ENCODE data around the gene ZNF462. TPM values are rescaled to one million over a fixed set of nuclear protein-coding genes. Genes with fewer than 3 reads are reported as not detected.

ZNF462 gene
- polyA plus RNA-seq, 3 donors: 21.3 to 25.9 (median 22.0) TPM

DNA sequence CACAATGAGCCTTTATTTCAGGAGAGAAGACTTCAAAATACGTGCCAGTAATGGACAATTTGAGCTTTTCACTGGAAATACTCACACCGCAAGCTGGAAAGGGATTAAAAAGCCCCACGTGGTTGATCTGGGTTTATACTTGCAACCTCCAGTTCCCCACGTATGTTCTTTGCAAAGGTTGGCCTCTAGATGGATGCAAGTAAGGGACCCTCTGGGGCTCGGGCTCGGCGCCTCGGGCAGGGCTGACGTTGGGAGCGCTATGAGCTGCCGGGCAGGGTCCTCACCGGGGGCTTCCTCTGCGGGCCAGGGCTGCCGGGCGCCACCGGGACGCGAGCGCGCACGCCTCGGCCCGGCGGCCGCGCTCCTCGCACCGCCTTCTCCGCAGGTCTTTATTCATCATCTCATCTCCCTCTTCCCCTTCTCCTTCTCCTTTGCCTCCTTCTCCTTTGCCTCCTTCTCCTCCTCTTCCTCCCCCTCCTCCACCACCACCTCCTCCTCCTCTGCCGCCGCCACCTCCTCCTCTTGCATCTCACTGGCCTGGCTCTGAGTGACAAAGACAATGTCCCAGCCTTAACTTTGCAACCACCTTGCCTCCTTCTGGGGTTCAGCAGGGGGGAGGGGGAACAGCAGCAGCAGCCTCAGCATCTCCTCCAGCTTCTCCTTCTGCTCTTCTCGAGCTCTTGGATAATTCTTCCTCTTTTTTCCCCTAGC, 701 bp upstream of the ZNF462 start:
- DNase-seq (ENCODE audit: low read depth in 3 of 3, low spot score in 2 of 3): peak in 1 of 3 donors; percentile 25

- DNase-seq (ENCODE audit: low read depth in 3 of 3, low spot score in 2 of 3): peak in 1 of 3 donors; percentile 51
Measured at GRCh38 chr9:106864373-106865143, 1.6 kb downstream of the ZNF462 start.

DNA sequence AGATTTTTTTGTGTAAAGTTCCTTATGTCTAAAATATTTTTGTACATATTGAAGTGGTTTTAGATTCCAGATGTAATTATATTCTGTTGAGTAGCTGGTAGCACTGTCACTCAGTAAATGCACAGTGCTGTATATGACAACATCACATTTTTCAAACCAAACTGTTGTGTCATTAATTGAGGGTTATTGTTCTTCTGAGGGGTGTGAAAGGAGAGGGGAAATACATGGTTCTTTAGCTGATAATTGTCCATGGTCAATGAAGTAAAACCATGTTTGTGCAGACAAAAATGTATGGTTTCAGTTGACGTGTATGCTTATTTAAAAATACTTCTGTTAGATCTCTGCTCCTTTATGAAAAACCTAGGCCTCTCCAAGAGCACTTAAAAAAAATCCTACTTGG, 3.3 kb downstream of the ZNF462 start:
- DNase-seq (ENCODE audit: low read depth in 3 of 3, low spot score in 2 of 3): no peak

DNA sequence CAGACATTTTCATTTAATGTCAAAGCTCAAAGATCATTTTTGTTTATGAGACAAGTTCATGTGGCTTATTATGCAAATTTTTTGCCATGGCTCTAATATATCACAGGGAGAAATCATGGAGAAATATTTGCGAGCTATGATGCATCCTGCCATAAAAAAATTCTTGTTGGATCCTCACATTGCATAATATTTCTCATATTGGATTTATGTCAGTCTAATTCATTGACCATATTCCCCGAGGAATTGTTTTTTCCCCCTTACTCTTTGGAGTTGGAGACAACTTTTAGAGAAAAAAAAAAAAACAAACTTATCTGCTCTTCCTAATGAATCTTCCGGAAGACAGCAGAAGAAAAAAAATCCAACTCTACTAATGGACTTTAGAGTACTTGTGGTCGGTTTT, 4.3 kb downstream of the ZNF462 start:
- DNase-seq (ENCODE audit: low read depth in 3 of 3, low spot score in 2 of 3): no peak

DNA sequence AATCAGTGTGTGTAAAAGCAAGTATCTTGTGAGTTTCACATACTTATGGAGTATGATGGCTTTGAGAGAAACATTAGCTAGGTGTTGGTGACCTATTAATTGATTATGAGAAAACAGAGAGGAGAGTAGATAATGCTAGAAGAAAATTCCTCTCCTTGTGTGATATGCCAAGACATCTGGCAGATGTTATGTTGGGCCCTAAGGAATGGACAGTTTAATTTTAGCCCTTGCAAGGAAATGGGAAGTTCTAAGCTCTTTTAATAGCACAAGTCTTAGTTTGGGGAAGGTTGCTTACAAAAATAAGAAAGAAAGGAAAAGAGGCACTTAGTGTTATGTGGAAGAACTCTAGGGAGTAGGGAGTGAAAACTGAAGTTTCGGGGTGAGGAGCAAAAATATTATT, 5.1 kb downstream of the ZNF462 start:
- DNase-seq (ENCODE audit: low read depth in 3 of 3, low spot score in 2 of 3): no peak

- no peak for DNase-seq (ENCODE audit: low read depth in 3 of 3, low spot score in 2 of 3)
Measured at GRCh38 chr9:106868565-106868964, 5.6 kb downstream of the ZNF462 start.

DNA sequence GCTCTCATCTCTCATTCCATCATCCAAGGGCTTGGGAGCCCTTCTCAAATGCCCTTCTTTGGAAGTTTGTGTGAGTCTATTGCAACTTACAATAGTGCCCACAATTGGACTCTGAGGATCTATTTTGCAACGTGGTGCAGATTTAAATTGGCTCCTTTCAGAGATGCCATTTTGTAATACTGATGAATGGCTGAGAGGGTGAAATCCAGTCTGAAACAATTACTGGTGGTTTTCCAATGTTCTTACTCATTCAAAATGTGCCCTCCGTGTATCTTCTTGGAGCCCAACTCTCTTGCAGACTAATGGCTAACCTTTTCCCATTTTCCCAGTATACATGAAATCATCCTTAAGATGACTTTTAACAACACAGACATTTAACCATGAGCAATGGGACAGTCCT, 6.1 kb downstream of the ZNF462 start:
- no peak for DNase-seq (ENCODE audit: low read depth in 3 of 3, low spot score in 2 of 3)

- no peak for DNase-seq (ENCODE audit: low read depth in 3 of 3, low spot score in 2 of 3)
Measured at GRCh38 chr9:106869458-106869857, 6.5 kb downstream of the ZNF462 start.

DNA sequence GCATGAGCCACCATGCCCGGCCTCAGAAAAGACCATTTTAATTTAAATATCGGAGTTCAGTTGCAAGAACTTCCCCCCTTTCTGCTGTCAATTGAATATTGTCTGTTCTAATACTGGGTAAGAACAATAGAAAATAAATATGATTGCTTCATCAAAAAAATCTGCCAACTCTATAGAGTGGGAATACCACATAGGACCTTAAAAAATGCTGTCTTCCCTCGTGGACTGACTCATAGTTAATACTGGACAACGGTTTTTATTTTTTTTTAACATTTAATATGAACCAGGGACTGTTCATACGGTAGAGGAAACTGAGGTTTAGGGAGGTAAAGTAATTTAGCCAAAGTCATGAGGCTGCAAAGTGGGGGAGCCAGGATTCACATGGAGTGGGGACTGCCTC, 9.7 kb downstream of the ZNF462 start:
- DNase-seq (ENCODE audit: low read depth in 3 of 3, low spot score in 2 of 3): no peak

- DNase-seq (ENCODE audit: low read depth in 3 of 3, low spot score in 2 of 3): no peak
Measured at GRCh38 chr9:106874031-106874430, 11.1 kb downstream of the ZNF462 start.

DNA sequence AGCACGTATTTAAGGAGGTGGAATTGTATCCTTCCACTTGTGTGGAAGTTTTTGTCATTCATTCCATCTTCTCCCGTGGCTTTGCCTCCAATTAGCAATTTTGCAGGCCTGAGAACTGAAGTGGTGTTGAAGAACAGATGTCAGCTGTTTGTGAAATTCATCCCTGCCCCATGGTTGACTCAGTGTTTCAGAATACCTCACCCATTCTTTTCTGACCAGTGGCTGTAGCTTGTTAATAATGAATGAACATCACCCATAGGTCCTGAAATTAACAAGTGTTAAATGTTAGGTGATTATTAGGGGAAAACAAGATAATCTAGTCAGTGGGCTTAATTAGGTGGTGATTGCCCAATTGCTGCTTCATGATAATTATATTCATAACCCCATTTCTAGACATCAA, 11.7 kb downstream of the ZNF462 start:
- DNase-seq (ENCODE audit: low read depth in 3 of 3, low spot score in 2 of 3): no peak

DNA sequence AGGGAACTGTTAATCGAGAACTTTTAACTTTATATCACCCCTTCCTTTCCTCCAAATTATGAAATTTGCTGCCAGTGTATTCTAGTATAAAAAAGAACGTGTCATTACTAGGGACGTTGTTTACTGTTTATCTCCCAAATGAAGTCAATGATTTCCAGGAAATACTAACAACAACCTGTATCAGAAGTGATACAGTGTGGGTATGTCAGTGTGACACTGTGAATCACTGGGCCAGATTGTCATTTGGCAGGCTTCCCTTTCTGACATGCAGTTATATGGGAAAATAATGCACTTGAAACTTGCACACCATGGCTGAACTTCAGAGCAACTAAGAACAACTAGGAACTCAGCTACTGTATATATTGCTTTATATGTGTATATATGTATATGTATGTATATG, 12.6 kb downstream of the ZNF462 start:
- no peak for DNase-seq (ENCODE audit: low read depth in 3 of 3, low spot score in 2 of 3)

DNA sequence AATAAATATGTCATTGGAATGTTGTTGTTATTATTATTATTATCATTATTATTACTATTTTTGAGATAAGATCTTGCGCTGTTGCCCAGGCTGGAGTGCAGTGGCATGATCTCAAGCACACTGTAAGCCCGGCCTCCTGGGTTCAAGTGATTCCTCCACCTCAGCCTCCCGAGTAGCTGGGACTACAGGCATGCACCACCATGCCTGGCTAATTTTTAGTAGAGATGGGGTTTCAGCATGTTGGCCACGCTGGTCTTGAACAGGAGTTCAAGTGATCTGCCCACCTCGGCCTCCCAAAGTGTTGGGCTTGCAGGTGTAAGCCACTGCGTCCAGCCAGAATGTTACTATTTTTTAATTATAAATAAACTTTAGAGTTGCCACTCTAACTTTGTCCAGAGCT, 14.4 kb downstream of the ZNF462 start:
- no peak for DNase-seq (ENCODE audit: low read depth in 3 of 3, low spot score in 2 of 3)

- no peak for DNase-seq (ENCODE audit: low read depth in 3 of 3, low spot score in 2 of 3)
Measured at GRCh38 chr9:106878081-106878837, 15.3 kb downstream of the ZNF462 start.

DNA sequence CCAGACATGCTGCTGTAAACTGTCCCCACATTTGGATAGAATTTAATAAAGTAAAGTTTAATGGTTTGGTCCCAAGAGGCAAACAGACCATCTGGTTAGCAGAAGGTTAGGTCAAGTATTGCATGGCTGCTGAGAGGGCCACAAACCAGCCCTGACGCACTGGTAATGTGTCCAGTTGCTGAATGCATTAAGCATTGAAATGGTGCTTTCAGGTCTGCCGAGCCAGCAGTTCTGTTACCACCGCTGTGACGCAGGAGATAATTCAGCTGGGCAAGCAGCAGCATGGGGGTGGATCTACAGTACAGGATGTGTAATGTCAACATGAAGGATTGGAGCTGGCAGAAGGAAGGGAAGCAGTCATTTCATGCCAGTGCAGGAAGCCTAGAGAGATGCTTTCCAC, 16.0 kb downstream of the ZNF462 start:
- peak in 2 of 3 donors; percentile 44 to 62 for DNase-seq (ENCODE audit: low read depth in 3 of 3, low spot score in 2 of 3)

- no peak for DNase-seq (ENCODE audit: low read depth in 3 of 3, low spot score in 2 of 3)
Measured at GRCh38 chr9:106879439-106879882, 16.5 kb downstream of the ZNF462 start.

- no peak for DNase-seq (ENCODE audit: low read depth in 3 of 3, low spot score in 2 of 3)
Measured at GRCh38 chr9:106880081-106880480, 17.1 kb downstream of the ZNF462 start.

GRCh38 chr9:106880863-106881262, 17.9 kb downstream of the ZNF462 start:
- no peak for DNase-seq (ENCODE audit: low read depth in 3 of 3, low spot score in 2 of 3)

- no peak for DNase-seq (ENCODE audit: low read depth in 3 of 3, low spot score in 2 of 3)
Measured at GRCh38 chr9:106883030-106883429, 20.1 kb downstream of the ZNF462 start.

DNA sequence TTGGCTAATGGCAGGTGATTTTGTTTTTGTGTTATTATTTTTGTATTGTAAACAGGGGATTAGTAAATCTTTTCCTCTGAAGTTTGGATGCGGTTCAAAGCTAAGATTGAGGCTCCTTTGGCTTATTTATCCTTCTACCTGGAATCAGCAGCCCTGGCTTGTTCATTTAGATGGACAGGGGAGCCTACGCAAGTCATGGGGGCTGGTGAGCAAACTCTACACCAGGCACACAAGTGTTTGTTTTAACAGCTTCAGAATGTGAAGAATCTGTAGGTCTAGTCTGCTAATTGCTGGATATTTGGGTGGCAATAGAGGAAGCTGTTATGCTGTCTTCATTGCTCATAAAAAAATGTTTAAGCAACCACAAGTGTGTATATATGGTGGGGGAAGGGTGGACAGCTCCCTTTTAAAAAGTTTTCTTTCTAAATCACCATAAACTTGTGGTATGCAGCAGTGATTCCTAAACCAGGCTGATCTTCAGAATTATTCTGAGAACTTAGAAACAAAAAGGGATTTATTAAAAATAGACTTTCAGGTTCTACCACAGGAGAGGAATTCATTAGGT, 20.7 kb downstream of the ZNF462 start:
- DNase-seq (ENCODE audit: low read depth in 3 of 3, low spot score in 2 of 3): no peak

DNA sequence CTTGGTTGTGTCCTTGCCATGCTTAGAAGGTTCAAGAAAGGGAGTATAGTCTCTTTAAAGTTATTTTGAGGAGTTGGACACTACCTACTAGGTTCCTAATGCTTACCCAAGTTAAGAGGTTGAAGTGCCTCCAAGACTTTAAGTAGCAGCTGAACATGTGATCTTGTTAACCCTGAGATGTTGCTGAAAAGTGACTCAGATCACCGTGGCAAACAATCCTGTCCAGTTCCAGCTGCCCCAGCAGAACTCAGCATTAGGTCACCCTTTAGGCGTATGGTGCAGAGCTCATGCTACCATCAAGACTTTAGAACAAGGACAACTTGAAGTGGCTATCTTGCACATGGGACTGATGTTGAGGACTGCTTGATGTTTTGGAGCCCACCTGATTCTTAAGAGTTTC, 22.5 kb downstream of the ZNF462 start:
- no peak for DNase-seq (ENCODE audit: low read depth in 3 of 3, low spot score in 2 of 3)

Data from right renal cortex interstitium (tissue), 3 donors.